Mucosa of rectum (tissue), 2 donors: ENCODE measurements around the gene UBR4.

Experiments
- H3K27ac ChIP-seq, 2 donors: one replicate each; pipeline ENCODE4 v1.7.0; 2013; ENCODE audit warnings: inconsistent platforms in 2 of 2, low read depth in 2 of 2, low read length in 2 of 2
- H3K27me3 ChIP-seq, 2 donors: one replicate each; pipeline ENCODE4 v1.7.0; 2013; ENCODE audit warnings: low read length in 2 of 2; ENCODE audit not compliant: control insufficient read depth in 2 of 2, insufficient read depth in 2 of 2
- H3K36me3 ChIP-seq, 2 donors: one replicate each; pipeline ENCODE4 v1.7.0; 2013; ENCODE audit warnings: low read length in 2 of 2; ENCODE audit not compliant: control insufficient read depth in 2 of 2, insufficient read depth in 2 of 2
- H3K4me1 ChIP-seq, 2 donors: one replicate each; pipeline ENCODE4 v1.7.0; 2013; ENCODE audit warnings: low read length in 2 of 2, mild to moderate bottlenecking in 1 of 2; ENCODE audit not compliant: control insufficient read depth in 2 of 2, insufficient read depth in 2 of 2
- H3K4me3 ChIP-seq, 2 donors: one replicate each; pipeline ENCODE4 v1.7.0; 2013; ENCODE audit warnings: low read length in 2 of 2
- H3K9ac ChIP-seq, 2 donors: one replicate each; pipeline ENCODE4 v1.7.0; 2013; ENCODE audit warnings: low read length in 2 of 2, low read depth in 1 of 2, mild to moderate bottlenecking in 1 of 2
- H3K9me3 ChIP-seq, 2 donors: one replicate each; pipeline ENCODE4 v1.7.0; 2013; ENCODE audit warnings: low read length in 2 of 2; ENCODE audit not compliant: control insufficient read depth in 2 of 2
- donor health status: healthy.
- donor health status: Normal muscosa, but diverticular disease.

Gene UBR4

DNA sequence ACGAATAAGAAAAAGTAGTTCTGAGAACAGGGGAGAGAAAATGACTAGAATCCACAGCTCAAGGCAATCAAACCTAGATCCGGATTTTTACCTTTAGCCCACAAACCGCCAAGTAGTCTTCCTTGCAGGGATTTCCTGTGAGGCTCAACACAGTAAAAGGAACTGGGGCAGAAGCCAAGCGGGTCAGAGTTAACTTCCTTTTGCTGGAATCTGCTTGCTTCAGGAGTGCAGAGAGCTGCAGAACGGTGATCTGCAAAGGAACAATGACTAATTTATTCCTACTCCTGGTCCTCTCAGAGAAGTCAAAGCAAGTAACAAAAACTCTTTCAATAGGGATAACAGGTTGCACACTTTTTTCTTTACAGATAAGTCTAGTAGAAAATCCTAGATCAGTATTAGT lies 53.4 kb downstream of the UBR4 start:
- Histone ChIP-seq H3K9ac (no peak overlapping the region), H3K36me3 (peaks cover 86 to 95% of the 10 kb centered on the region in 2 donors), H3K27me3 (no peaks in the 10 kb centered on the region), H3K27ac (peak overlapping the region; percentile 59 to 63), H3K4me3 (no peak overlapping the region), H3K4me1 (peaks cover 6 to 15% of the 10 kb centered on the region in 2 donors), H3K9me3 (no peaks in the 10 kb centered on the region)

- no peaks in the 10 kb centered on the region for H3K9me3 ChIP-seq
- peaks cover 87 to 95% of the 10 kb centered on the region in 2 donors for H3K36me3 ChIP-seq
- H3K9ac ChIP-seq: no peak overlapping the region
- peaks cover 6 to 15% of the 10 kb centered on the region in 2 donors for H3K4me1 ChIP-seq
- no peaks in the 10 kb centered on the region for H3K27me3 ChIP-seq
- no peak overlapping the region for H3K4me3 ChIP-seq
- peak overlapping the region in 1 of 2 donors; percentile 25 for H3K27ac ChIP-seq
Measured at GRCh38 chr1:19154876-19155275, 55.2 kb downstream of the UBR4 start.

GRCh38 chr1:19153169-19153568 lies 56.9 kb downstream of the UBR4 start:
- H3K36me3 ChIP-seq: peaks cover 90 to 96% of the 10 kb centered on the region in 2 donors
- H3K9ac ChIP-seq: no peak overlapping the region
- peaks cover 6 to 15% of the 10 kb centered on the region in 2 donors for H3K4me1 ChIP-seq
- no peak overlapping the region for H3K4me3 ChIP-seq
- H3K27me3 ChIP-seq: no peaks in the 10 kb centered on the region
- no peaks in the 10 kb centered on the region for H3K9me3 ChIP-seq
- H3K27ac ChIP-seq: no peak overlapping the region

DNA sequence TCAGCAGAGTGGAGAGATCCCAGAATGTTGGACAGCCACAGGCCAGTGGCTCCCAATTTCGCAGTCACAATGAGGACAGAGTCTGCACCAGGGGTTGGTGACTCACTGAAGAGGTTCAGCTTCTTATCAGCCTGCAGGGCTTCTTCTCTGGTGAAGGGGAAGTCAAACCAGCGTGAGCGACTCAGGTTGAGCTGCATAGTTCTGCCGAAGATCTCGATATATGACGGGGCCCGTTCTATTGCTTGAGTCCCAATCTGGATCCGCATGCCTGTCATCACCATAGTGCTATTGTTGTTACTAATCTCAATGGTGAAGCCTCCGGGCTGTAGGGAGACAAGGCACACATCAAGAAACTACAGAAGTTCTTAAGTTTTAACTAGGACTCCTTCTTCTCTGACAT lies 58.5 kb downstream of the UBR4 start:
- H3K27ac ChIP-seq: no peak overlapping the region
- H3K36me3 ChIP-seq: peaks cover 96 to 98% of the 10 kb centered on the region in 2 donors
- H3K4me3 ChIP-seq: no peak overlapping the region
- H3K4me1 ChIP-seq: peaks cover 6 to 11% of the 10 kb centered on the region in 2 donors
- no peak overlapping the region for H3K9ac ChIP-seq
- no peaks in the 10 kb centered on the region for H3K9me3 ChIP-seq
- H3K27me3 ChIP-seq: no peaks in the 10 kb centered on the region

- Histone ChIP-seq H3K4me1 (no peaks in the 10 kb centered on the region), H3K9me3 (no peaks in the 10 kb centered on the region), H3K4me3 (no peak overlapping the region), H3K36me3 (peaks cover 99 to 100% of the 10 kb centered on the region in 2 donors), H3K27me3 (no peaks in the 10 kb centered on the region), H3K27ac (no peak overlapping the region), H3K9ac (no peak overlapping the region)
Measured at GRCh38 chr1:19149736-19150135, 60.3 kb downstream of the UBR4 start.

GRCh38 chr1:19140465-19140864 lies 69.6 kb downstream of the UBR4 start:
- peaks cover 63 to 82% of the 10 kb centered on the region in 2 donors for H3K36me3 ChIP-seq
- H3K4me3 ChIP-seq: no peak overlapping the region
- no peaks in the 10 kb centered on the region for H3K9me3 ChIP-seq
- H3K27me3 ChIP-seq: no peaks in the 10 kb centered on the region
- peak overlapping the region in 1 of 2 donors; percentile 58 for H3K9ac ChIP-seq
- H3K27ac ChIP-seq: peak overlapping the region; percentile 77 to 84
- H3K4me1 ChIP-seq: peaks cover 15 to 24% of the 10 kb centered on the region in 2 donors

DNA sequence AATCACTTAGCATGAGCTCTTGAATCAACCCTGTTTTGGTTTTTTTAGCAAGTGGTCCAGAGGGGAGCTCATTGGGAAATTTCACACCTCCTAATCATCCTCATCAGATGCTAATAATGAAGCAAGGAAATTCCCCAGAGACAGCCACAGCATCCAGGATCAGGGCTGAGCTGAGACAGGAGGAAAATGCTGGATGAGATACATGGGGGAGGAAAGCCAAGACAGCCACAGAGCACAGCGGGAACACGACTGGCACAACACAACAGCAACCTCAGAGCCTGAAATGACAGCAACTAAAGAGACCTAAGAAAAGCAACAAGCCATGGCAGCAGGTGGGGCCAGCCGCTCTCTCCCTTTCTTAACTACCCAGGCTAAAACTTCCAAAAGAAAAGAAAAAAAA lies 70.4 kb downstream of the UBR4 start:
- no peak overlapping the region for H3K4me3 ChIP-seq
- peaks cover 15 to 24% of the 10 kb centered on the region in 2 donors for H3K4me1 ChIP-seq
- no peaks in the 10 kb centered on the region for H3K9me3 ChIP-seq
- no peaks in the 10 kb centered on the region for H3K27me3 ChIP-seq
- H3K27ac ChIP-seq: peak overlapping the region; percentile 71 to 84
- H3K36me3 ChIP-seq: peaks cover 62 to 76% of the 10 kb centered on the region in 2 donors
- peak overlapping the region in 1 of 2 donors; percentile 16 for H3K9ac ChIP-seq

GRCh38 chr1:19138958-19139581 lies 71.0 kb downstream of the UBR4 start:
- peak overlapping the region in 1 of 2 donors; percentile 39 for H3K4me3 ChIP-seq
- H3K9ac ChIP-seq: peak overlapping the region in 1 of 2 donors; percentile 28
- H3K4me1 ChIP-seq: peaks cover 15 to 24% of the 10 kb centered on the region in 2 donors
- H3K9me3 ChIP-seq: no peaks in the 10 kb centered on the region
- peak overlapping the region; percentile 71 to 84 for H3K27ac ChIP-seq
- no peaks in the 10 kb centered on the region for H3K27me3 ChIP-seq
- H3K36me3 ChIP-seq: peaks cover 62 to 76% of the 10 kb centered on the region in 2 donors

DNA sequence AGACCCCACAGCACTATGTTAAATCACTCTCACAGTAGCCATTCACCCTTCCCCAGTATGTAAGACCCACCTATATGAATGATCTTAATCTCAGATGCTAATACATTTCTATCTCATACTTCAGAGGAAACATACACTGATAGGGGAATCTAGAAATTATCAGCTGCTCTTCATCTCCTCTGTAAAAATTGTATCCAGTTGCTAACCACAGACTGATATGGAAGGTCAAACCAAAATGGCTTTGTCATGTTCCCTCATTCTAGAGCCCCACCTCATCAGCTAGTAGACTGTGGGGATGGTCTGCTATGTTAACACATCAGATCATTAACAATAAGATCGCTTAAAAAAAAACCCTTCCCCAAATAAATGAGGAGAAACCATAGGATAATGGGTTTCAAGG lies 71.7 kb downstream of the UBR4 start:
- Histone ChIP-seq H3K4me3 (no peak overlapping the region), H3K9me3 (peaks cover 0 to 3% of the 10 kb centered on the region in 2 donors), H3K27me3 (no peaks in the 10 kb centered on the region), H3K9ac (no peak overlapping the region), H3K36me3 (peaks cover 55 to 74% of the 10 kb centered on the region in 2 donors), H3K4me1 (peaks cover 15 to 24% of the 10 kb centered on the region in 2 donors), H3K27ac (no peak overlapping the region)

DNA sequence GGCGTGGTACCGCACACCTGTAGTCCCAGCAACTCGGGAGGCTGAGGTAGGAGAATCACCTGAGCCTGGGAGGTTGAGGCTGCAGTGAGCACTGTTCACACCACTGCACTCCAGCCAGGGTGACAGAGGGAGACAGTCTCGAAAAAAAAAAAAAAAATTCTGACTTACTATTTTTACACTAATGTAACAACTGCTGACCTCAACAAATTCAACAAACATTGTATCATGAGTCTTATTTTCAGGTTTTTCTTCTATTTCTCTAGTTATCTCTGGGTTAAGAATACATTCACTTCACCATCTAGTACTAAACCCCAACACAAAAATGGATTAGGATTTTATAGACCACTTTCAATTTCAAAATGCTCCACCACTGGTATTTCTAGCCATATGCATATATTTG lies 72.9 kb downstream of the UBR4 start:
- Histone ChIP-seq H3K27me3 (no peaks in the 10 kb centered on the region), H3K27ac (no peak overlapping the region), H3K4me1 (peaks cover 15 to 24% of the 10 kb centered on the region in 2 donors), H3K36me3 (peaks cover 54 to 70% of the 10 kb centered on the region in 2 donors), H3K4me3 (no peak overlapping the region), H3K9me3 (peaks cover 0 to 3% of the 10 kb centered on the region in 2 donors), H3K9ac (no peak overlapping the region)
